Stimulated activated CD8-positive, alpha-beta memory T cell treated with anti-CD3 and anti-CD28 coated beads, Interleukin-15, amount 100 ng/mL, for 48 hours (primary cell): ENCODE data around the gene DCXR.
A peak's percentile ranks its signal among the peaks of the same experiment; 100 is the strongest.

Experiments
- DNase-seq, 2 donors: peaks; one replicate each; pipeline ENCODE4 v3.0.0-alpha.2; 2020; ENCODE audit warnings: low read depth in 2 of 2

DCXR gene

DNA sequence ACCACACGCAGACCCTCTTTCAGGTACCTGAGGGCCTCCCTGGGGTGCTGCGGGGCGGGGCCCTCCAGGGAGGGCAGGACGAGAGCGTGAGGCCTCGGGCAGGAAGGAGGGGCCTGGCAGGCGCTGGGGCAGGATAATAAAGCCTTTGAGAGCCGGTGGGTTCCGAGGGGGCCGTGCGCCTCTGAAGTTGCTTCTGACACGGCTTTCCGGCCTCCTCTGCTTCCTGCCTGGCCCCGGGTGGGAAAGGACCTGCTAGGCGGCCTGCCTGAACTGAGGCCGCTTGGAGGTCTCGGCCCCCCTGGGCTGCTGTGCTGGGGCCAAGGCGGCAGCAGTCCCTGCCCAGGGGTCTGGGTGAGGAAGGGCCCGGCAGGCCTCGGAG lies 25.2 kb downstream of the DCXR start:
- no peak for DNase-seq

DNA sequence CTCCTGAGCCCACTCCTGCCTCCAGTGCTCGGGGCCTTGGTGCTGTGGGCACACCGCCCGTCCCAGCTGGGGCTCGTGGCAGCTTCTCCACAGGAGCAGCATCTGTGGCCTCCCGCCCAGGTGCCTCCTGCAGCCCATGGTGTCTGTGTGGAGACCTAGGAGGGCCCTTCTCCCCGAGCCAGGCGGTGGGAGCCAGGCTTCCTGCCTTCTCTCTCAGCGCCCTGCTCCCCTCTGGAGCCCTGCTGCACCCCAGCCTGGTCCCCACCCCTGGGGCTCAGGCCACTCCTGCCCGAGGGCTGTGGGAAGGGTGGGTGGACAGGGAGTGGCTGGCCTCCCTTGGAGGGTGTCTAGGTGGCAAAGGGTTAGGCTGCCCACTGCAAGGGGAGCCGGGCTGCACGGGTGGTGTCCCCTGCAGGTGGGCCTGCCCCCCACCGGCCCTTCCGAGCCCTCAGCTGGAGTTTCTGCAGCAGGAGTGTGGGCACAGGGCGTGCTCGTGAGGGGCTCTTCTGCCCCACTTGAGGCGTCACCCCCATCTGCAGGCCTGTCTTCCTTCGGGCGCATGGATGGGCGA lies 25.8 kb downstream of the DCXR start:
- DNase-seq: no peak

DNA sequence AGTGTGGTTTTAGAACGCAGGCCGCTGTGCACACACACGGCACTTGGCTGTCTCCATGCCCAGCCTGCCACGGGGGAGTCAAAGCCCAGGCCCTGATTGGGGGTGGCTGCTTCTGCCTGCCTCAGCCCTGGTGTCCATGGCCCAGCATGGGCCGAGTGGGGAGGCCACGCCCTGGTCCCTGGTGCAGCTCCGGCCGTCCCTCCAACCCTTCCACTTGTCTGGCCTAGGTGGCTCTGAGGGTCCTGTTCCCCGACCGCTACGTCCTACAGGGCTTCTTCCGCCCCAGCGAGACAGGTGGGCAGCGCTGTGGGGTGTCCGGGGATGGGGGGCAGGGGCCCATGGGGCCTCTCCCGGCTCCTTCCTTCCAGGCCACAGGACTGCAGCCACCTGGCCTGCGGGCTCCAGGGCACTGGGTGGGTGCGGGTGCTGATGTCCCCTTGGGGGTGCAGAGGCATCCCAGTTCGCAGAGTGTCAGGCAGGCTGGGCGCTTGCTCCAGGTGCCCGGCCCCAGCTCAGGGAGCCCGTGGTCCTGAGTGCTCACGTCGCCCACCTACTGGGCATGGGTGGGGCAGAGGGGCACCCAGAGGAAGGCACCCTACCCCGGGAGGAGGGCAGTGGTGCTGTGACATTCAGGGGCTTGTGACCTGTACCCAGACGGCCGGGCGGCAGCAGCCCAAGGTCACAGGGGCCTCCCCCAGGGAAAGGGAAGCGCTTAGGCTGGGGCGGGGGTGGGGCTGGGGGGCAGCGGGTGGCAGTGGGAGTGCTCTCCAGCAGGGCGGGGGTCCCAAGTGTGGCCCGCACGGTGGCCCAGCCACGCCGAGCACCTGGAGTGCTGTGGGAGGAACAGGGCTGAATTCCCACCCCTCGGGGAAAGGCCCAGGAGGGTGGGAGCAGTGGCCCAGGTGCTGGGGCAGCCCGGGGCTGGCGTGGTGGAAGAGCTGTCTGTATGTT lies 26.6 kb downstream of the DCXR start:
- DNase-seq: no peak

DNA sequence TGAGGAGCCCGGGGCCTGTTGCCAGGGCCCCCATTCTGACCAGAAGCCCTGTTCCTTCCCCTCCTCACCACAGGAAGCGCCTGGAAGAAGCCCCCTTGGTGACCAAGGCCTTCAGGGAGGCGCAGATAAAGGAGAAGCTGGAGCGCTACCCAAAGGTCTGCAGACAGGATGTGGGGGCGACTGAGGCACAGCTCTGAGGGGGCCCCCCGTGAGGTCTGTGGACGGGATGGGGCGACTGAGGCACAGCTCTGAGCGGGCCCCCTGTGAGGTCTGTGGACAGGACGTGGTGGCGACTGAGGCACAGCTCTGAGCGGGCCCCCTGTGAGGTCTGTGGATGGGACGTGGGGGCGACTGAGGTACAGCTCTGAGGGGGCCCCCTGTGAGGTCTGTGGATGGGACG lies 28.1 kb downstream of the DCXR start:
- no peak for DNase-seq

DNA sequence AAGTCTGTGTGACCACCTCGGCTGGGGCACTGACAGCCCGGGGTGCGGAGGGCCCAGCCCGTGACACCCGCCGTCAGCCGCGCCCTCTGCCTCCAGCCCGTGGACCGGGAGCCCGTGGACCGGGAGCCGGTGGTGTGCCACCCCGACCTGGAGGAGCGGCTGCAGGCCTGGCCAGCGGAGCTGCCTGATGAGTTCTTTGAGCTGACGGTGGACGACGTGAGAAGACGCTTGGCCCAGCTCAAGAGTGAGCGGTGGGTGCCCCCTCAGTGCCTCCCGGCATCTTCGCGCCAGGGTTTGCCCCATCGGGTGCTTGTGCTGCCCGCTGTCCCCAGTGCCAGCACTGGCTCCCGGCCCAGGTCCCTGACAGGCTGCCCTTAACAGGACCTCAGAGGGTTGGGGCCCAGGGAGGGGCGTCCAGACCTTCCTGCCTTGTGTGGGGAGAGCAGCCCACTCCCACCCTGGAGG lies 28.5 kb downstream of the DCXR start:
- no peak for DNase-seq

DNA sequence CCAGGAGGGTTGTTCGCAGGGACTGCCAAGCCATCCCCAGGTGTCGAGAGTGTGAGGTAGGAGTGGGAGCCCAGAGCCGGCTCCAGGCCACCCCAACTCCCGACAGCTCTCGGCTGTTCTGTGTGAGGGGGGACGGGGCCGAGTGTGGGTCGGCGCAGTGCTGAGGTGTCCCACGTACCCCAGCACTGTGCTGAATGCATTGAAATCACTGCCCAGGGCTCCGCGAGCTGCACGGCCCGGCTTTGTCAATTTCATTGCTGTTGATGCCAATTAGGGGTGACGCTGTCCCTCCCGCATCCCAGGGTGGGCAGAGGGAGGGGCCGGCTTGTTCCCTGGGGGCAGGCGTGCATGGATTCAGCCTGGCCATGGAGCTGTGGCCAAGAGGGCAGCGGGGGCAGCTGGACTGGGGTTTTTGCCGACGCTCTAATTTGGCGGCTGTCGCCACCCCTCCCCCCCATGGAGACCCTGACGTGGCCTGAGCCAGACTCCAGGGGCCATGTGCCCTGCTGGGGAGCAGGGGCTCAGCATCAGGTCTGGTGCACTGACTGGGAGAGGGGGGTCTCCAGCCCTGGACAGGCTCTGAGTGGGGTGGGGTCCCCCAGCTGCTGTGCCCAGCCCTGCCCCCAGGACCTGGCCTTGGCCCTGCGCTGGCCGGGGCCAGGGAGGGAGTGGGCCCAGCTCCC lies 29.1 kb downstream of the DCXR start:
- no peak for DNase-seq

DNA sequence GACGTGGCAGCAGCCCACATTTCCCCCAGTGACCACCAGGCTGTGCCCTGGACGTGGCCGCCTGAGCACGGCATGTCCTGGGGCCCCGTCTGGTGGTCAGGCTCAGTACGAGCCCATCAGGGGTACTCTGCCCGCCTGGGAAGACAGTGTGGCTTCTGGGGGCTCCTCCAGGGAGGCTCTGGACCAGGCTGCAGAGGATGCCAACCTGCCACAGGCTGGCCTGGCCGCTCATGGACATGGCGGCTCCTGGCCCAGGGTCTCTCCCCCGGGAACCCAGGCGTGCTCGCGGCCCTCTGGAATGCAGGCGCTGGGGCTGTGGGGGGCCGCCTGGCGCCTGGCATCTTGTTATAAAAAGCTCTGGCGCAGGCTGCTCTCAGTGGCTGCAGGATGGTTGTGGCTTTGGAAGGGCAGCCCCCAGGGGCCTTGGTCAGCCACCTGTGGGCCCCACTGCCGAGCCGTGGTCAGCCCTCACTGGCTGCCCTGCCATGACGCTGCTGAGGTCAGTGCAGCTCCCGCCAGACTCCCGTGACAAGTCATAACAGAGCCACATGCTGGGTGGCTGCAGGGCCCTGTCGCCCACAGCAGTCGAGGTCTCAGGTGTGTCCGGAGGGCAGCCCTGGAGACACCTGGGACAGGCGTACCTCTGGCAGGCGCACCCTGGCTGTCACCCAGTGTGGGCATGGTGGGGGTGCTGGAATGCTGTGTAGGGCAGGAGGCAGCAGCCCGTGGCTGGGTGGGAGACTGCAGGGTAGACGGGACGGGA lies 29.8 kb downstream of the DCXR start:
- DNase-seq: no peak

DNA sequence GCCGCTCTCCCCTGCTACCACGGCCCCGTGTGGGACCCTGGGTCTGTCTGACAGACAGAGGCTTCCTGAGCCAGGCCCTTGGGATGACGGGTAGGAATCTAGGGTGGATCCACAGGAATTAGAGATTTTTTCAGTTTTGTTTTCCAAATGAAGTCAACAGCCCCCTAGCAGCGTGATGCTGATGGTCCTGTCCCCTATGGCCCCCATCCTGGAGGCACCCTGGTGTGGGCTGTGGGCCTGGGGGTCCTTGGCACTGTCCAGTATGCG lies 30.3 kb downstream of the DCXR start:
- DNase-seq: no peak

DNA sequence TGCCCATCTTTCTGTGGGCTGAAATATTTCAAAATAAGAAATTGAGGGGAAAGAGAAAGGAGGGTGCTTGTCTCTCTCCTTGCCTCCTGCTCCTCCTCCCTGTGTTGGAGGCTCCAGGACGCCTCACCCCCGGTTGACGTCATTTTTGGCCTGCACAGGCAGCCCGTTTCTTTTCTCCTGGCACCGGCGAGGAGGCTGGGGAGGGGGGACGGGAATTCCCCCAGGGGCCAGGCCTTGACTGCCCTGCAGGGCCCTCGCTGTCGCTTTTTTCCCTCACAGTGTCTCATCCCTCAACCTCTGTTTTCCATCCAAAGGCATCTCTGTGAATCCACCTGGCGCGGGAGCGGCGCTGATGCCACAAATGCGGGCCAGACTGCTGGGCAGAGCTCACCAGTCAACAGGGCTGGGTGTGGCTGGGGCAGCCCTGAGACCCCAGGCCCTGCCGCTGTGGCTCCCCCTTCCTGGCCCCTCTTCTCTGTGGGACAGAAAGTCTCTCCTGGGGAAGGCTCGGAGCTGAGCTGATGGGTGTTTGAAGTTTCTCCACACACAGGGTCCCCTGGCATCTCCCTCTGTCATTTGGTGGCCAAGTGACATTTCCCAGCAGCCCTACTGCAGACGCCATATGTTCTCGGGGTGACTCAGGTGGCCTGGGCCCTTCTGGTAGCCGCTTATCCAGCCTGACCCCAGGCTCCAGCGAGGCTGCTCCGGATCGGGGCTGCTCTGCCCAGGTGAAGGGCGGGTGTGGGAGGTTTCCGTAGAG lies 30.8 kb downstream of the DCXR start:
- DNase-seq: no peak

DNA sequence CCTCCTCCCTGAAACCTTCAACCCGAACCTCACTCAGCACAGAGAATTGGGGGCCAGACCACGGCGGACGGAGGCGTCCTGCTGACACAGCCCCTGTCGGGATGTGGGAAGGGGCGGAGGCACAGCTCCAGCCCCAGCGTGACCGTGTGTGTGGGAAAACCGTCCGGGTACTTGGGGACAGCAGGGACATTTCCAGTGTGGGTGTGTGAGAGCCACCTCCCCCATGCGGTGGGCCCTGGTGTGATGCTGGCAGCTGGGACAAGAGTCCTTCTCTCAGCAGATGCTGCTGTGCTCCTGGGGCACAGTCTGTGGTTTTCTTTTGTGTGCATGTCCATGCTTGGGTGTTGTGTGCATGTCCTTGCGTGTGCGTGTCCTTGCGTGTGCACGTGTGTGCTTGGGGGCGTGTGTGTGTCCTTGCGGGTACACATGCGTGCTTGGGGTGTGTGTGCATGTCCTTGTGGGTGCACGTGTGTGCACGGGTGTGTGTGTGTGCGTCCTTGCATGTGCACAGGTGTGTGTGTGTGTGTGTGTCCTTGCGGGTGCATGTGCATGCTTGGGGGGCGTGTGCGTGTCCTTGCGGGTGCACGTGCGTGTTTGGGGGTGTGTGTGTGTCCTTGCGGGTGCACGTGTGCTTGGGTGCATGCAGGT lies 31.7 kb downstream of the DCXR start:
- no peak for DNase-seq

DNA sequence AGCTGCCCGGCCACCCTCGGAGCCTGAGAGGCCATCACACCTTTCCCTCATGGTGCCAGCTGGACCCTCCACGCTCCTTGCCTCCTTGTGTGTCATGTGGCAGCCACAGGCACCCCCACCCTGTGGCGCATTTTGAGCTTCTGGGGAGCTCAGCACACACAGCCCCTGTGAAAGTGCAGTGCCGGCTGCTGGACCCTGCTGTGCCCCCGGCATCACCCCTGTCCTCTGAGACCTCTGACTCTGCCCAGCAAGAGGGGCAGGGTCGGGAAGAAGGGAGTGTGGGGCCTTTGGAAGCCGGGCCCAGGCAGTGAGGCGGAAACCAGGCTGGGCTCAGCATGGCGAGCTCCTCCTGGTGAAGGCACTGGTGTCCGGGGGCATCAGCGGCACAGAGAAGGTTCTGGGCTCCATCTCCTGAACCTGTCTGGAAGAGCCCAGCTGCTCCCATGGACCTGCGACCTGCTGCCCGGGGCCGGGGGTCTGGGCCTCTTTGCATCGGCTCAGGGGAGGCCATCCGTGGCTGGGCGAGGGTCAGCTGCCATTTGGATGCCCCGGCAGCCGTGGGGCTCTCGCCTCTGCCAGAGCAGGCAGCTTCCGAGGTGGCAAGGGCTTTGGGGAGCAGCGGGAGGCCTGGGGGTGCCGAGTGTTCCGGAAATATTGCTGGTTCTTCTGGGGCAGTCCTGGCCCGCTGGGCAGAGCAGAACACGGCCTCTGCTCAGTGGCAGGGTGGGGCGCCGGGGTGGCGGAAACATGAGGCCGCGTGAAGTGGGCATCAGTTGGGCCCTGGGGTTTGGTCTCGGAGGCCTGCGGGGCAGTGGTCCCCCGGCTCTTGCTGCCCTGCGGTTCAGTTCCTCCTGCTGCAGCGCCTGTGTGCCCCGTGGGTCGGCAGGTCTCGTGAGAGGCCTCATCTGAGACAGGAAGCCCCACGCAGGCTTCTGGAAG lies 32.7 kb downstream of the DCXR start:
- no peak for DNase-seq

DNA sequence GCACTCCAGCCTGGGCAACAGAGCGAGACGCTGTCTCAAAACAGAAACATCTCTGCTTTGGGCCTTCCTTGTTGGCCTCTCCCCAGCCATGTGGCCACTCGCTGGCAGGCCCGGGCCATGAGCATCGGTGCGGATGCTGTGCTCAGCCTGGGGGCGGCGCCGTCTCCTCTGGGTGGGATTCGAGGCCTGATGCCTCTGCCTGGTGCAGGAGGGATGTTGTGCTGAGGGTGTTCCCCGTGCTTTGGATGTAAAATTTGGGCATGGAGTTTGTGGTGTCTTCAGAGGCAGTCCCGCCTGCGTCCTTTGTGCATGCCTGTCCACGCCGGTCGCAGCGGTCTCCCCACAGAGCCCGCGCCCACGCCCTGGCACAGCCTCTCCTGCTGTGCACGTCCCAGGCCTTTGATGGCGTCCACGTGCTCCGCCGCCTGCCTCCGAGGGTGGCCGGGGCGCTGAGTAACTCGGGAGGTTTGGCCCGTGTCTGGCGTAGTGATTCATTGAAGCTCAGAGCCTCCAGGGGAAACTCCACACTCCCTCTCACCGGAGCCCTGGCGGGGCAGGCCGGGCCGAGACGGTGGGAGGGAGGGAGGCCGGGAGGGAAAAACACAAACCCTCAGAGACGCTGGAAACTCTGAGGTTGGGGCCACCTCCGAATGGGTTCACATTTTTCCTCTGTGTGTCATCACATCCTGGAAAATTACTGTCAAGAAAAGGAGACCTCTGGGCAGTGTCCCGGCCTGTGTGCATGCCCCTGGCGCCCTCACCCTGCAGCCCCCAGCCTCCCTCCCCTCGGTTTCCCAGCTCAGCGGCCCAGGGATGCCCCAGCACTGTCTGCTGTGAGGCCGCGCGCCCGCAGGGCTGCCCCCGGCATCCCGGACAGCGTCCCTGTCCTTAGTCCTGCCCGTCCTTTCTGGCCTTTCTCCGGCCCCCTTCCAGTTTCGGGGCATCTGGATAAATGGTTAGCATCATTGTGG lies 33.8 kb downstream of the DCXR start:
- DNase-seq: peak in 1 of 2 donors; percentile 20

DNA sequence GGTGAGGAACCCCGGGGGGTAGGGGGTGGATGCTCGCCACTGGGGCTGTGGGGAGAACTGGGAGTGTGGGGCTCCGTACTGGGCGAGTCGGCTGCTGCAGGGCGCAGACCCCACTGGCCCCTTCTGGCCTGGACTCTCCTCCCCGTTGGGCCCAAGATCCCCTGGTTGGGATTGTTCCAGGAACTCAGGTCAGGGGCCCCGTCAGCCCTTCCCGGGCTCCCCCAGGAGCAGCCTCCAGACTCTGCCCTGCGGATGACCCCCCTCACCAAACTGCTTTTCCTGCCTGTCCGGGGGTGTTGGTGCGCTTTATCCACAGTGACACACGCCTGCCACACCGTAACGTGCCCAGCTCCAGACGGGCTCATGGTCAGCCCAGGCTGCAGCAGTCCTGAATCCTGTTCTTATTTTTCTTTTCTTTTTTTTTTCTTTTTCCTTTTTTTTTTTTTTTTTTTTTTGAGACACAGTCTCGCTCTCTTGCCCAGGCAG lies 35.9 kb downstream of the DCXR start:
- no peak for DNase-seq

DNA sequence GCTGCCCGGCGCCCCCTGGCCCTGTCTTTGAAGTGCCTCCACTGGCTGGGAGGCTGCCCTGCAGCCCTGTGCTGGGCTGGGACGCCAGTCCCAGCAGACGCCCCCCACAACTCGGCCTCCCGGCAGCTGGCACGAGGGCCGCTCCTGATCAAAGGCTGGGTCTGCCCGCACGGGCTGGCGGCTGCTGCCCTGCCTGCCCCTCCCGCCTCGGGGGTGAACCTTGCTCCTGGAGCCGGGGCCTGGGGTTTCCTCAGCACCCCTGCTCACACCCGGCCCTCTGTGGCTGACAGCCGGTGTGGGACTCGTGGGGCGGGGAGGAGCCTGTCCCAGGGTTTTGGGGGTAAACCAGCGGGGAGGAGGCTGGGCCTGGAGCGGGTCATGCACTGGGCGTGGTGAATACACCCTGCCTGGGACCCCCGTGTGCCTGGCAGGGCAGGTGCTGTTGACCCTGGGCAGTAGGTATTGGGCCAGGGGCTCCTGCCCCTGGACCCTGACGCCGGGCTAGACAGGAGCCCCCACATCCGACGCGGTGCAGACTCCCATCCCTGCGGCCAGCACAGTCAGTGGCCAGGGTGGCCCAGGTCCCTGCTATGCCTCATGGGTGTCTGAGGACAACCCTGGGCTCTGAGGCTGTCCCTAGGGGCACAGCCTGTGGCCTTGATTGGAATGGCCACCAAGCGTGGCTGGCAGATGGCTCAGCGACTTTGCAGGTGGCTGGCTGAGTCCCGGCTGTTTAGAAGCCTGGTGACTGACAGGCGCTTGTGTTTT lies 36.5 kb downstream of the DCXR start:
- no peak for DNase-seq

DNA sequence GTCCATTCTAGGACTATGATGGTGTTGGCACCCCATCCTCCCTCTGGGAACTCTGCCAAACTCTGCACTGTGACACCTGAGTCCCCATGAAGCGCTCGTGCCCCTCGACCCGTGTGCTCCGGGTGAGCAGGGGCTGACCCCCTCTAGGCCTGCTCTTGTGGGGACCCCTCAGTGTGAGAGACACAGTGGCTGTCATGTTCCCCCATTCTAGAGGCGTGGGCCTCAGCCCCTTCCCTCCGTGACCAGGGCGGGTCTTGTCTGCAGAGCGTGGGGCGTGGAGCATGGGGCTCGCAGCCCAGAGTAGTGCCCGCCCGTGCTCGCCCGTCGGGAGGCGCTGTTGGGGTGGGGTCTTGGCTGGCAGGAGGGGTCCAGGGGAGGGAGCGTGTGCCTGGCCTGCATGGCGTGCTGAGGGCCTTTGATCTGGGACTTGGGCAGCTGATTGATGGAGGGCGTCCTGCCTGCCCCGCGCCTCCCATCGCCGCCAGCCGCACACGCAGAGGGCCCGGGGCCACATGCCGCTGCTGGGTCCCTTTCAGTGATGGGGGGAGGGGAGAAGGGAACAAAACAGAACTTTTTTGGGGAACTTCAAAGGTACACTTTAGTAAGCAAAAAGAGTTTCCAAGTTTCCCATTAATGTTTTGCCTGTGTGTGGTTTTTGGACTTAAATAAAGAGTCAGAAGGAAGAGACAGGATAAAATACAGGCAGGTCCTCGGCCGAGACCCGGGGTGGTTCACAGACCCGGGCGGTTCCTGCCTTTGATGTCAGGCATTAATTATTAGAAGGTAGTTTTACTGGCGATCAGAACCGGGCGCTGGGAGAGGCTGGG lies 37.3 kb downstream of the DCXR start:
- DNase-seq: no peak

DNA sequence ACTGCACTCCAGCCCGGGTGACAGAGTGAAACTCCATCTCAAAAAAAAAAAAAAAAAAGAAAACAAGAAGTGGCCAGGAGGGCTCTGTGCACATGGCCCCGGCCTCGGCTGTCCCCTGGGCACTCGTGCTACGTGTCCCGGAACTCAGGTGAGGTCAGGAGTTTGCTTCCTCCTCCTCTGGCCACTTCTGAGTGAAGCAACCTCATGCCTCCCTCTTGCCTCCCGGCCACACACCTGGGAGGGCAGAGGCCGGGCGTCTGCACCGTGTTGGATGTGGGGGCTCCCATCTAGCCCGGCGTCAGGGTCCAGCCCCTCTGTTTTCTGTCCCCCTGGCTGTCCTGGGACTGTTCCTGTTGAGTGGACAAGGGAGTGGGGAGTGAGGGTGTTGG lies 37.9 kb downstream of the DCXR start:
- no peak for DNase-seq
